NCI-H510A treated with DMSO at 0.1 percent for 48 hours (cell line): ENCODE measurements around the gene CHST8.

ENCODE experiments used
- DNase-seq: peaks from one replicate; lab custom pipeline; 2025; lab: John Stamatoyannopoulos, UW

The CHST8 gene

DNA sequence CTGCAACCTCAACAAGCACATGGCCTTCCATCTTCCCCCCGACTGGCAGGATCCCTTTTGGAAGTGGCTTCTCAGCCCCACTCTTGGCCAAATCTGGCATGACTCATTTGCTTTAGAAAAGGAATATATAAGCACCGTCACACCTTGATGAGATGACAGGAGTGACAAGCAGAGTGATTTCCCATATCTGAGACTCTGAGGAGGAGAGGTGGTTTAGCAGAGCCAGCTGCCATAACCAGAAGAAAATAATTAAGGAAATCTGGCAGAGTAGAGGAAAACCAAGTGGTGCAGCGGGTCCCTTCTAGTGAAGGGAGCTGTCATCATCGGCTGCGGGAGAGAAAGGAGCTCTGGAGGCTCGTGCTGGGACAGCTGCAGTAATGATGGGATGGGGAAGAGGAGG, 147.5 kb downstream of the CHST8 start:
- DNase-seq: no peak

- DNase-seq: no peak
Observed at GRCh38 chr19:33770107-33770506, 148.4 kb downstream of the CHST8 start.

DNA sequence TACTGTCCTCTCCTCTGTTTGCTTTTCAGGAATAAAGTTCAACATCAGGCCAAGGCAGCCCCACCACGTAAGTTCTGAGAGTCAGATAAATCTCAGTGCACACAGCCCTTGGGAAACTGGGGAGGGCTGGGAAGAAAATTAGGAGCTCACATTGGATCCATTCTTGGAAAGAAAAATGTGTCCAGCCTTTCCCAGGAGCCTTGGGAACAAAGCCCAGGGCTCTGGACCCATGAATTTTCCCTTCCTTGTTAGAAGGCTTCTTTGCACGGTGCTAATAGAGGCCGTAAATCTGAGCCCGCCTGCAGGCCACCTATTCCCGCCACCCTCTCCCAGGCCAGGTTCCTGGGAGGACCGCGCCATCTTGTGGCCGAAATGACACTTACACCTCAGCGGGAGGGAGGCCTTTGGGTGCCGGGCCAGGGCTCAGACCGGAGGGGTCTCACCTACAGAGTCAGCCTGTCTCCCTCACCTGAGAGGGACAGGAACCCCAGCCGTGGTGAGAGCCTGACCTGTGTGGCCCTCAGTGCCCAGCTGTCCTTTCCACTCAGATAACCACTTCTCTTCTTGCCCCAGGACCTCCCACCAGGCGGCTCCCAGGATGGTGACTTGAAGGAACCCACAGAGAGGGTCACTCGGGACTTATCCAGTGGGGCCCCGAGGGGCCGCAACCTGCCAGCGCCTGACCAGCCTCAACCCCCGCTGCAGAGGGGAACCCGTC, 149.8 kb downstream of the CHST8 start:
- peak; percentile 58 for DNase-seq

- no peak for DNase-seq
Observed at GRCh38 chr19:33772102-33772857, 150.5 kb downstream of the CHST8 start.

GRCh38 chr19:33772858-33773180, 151.1 kb downstream of the CHST8 start:
- DNase-seq: no peak

DNA sequence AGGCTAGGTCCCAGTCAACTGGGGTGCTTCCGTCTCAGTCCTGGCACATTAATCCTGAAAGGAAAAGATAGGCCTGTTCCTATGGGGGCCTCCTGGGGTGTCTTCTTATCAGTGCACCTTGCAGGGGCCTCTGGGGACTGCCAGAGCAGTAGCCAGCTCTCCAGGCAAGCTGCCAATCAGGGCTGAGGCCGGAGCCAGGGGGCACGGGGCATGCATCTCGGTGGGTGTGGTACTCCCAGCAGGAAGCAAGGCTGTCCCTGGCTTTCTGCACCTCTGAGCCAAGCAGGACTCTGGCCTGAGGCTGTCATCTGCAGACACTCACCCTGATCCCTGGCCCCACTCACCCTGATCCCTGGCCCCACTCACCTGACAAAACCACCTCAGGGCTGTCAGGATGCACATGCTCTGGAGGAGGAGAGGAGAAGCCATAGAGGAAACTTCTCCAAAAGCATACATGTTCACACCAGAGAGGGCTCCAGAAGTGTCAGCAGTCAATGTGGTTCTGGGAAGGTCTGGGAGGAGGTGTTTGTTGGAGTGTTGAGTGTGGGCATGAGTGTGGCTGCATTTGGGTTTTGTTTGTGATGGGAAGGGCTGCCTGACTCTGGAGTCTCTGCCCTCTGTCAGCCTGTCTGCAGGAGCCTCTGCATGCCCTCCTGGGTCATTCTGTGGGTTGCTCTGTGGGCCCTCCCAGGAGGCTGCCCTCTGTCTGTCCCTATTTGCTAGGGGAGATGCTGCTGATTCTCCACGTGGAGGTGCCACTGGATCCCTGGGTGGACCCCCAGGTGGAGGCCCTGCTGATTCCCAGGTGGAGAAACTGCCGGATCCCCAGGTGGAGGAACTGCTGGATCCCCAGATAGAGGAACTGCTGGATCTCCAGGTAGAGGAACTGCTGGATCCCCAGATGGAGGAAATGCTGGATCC, 152.2 kb downstream of the CHST8 start:
- no peak for DNase-seq

GRCh38 chr19:33774751-33775150, 153.0 kb downstream of the CHST8 start:
- DNase-seq: no peak

DNA sequence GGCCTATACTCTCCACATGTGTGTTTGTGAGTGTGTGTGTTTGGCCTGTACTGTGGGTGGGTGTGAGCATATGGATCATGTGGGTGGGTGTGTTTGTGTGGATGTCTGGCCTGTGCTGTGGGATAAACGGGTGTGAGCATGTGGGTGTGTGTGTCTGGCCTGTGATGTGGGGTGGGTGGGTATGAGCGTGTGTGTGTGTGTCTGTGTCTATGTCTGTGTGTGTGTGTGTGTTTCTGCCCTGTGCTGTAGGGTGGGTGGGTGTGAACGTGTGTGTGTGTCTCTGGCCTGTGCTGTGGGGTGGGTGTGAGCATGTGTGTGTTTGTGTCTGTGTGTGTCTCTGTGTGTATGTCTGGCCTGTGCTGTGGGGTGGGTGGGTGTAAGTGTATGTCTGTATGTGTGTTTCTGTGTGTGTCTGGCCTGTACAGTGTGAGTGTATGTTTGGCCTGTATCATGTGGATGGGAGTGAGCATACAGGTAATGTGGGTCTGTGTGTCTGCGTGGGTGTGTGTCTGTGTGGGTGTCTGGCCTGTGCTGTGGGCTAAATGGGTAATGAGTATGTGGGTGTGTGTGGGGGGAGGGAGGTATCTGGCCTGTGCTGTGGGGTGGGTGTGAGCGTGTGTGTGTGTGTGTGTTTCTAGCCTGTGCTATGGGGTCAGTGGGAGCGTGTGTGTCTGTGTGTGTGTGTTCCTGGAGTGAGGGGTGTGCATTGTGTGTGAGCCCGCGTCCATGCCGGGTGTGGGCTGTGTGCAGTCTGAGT, 154.2 kb downstream of the CHST8 start:
- DNase-seq: no peak

GRCh38 chr19:33777351-33777750, 155.6 kb downstream of the CHST8 start:
- no peak for DNase-seq

DNA sequence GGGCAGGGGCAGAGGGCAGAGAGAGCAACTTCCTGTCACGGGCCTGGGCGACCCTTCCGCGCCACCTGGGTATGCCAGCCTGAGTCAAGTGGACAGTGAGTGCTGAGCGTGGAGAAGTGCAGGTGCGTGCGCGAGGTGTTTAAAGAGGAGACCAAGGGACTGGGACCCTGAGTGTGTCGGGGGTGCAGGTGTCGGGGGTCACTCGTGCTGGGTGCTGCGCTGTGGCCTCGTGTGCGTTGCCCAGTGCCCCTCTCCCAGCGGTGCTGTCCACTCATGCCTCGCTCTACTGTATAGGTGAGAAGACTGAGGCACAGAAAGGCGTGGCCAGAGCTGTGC, 156.0 kb downstream of the CHST8 start:
- no peak for DNase-seq

DNA sequence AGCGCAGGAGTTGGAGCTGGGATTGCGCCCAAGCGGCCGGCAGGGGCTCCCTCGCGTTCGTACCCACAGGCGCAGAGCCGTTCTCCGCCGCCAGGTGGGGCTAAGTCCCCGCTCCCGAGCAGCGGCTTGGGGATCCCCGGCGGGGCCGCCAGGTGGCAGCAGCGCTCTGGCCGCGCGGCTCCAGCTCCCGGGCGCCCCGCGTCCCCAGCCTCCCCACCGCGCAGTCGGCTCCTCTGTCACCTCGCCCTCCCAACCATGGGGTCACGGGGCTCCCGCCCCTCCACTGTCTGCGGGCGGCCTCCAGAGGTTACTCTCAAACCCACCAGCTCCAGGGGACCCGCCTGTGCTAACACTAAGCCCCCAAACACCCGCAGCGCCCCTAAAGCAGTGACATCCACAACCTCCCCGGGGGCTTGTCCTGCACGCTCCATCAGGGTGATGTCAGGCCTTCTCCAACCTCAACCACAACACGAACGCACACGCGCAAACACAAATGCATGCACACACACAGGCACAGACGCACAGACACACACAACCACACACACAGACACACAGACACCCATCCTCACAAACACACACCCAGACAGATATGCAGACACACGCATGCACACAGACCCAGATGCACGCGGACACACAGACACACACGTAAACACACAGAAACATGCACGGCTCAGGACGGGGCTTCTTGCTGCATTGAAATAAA, 156.5 kb downstream of the CHST8 start:
- DNase-seq: peak; percentile 54

GRCh38 chr19:33779849-33780248, 158.1 kb downstream of the CHST8 start:
- DNase-seq: no peak

- DNase-seq: no peak
Observed at GRCh38 chr19:33780251-33780650, 158.5 kb downstream of the CHST8 start.

- DNase-seq: no peak
Observed at GRCh38 chr19:33780746-33781145, 159.0 kb downstream of the CHST8 start.

GRCh38 chr19:33781415-33781935, 159.7 kb downstream of the CHST8 start:
- DNase-seq: no peak

GRCh38 chr19:33781996-33782395, 160.2 kb downstream of the CHST8 start:
- no peak for DNase-seq

GRCh38 chr19:33784432-33784831, 162.7 kb downstream of the CHST8 start:
- no peak for DNase-seq

DNA sequence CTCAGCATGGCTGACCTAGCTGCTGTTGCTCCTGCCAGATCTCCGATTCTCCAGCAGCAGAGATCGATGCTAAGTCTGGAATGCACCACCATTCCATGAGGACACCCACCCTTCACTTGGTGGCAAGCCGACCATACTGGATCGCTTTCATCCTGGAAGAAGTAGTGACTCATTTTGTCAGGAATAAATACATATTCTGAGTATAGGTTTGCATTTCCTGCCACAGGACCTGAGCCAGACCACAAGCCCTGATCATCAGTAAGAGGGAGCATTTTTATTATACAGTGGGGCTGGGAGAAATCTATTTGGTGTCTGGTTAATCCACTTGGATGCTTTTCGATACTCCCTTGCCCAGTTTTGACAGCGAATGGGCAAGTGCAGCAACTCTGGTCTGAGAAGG, 164.0 kb downstream of the CHST8 start:
- DNase-seq: no peak

GRCh38 chr19:33788676-33789075, 166.9 kb downstream of the CHST8 start:
- no peak for DNase-seq

DNA sequence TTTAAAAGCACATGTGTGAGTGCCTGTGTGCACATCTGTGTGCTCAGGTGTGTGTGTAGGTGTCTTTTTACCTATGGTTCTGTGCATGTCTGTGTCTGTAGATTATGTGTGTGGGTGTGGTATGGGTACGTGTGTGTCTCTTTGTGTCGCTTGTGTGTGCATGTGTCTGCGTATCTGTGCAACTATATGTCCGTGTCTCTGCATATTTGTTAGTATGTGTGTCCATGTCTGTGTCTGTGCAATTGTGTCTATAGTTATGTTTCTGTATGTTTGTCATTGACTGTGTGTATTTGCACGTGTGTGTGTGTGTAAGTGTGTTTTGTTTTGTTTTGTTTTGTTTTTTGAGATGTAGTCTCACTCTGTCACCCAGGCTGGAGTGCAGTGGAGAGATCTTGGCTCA, 167.6 kb downstream of the CHST8 start:
- no peak for DNase-seq

DNA sequence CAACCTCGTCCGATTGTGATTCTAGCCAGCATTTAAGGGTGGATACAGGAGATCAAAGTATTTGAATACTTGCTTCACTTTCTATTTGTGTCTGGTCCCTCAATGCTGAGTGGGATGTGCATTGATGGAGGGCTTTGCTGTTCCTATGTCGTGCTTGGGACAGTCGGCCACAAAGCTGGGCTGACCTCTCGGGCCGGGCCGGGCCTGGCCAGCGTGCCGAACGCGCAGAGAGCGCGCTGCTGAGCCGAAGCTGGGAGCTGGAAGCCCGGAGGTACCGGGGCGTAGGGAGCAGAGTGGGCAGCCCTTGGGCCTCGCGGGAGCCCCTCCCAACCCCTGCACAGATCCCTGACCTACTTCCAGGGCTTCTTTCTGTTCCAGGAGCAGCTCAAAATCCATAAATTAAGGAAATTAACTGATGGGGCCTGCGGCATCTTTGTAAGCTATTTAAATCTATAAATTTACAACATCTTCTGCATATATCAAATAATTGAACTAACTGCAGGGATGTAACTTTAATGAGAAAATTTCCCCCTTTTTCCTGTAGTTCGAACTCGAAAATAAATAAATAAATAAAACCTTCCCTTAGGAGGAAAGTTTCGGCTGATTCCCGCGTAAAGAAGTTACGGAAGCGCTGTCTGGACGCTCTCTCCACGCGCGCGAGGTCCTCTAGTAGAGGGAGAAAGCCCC, 173.1 kb downstream of the CHST8 start:
- peak; percentile 46 for DNase-seq
